ENCODE data around the gene PATJ. TPM values are rescaled to one million over a fixed set of nuclear protein-coding genes. Genes with fewer than 3 reads are reported as not detected.

PATJ gene
- total and polyA plus RNA-seq, 8 donors = 9.1 to 195 (median 68.0) TPM

DNA sequence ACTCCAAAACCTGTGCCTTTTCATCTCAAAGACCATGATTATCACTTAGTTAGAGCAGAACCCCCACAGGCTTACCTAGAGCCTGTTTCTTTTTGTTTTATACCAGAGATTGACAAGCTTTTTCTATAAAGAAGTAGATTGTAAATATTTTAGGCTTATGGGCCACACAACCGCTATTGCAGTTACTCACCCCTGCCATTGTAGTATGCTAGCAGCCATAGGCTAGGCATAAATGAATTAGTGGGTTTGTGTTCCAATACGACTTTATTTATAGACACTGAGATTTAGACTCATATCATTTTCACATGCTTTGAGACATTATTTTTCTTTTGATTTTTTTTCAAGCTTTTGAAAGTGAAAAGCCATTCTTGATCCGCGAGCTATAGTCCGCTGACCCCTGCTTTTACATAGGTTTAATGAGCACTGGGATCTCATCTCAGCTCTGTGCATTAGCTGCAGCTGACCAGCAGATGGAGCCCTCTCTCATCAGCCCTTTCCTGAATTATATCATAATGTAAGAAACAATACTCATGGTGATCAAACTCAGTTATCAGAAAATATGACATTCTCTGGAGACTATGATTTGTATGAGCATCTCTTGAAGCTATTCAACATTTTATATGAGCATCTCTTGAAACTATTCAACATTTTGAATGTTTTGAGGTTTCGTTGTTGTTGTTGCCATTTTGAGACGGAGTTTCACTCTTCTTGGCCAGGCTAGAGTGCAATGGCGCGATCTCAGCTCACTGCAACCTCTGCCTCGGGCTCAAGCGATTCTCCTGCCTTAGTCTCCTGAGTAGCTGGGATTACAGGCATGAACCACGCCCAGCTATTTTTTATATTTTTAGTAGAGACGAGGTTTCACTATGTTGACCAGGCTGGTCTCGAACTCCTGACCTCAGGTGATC, 340.4 kb downstream of the PATJ start:
- WGBS, 5 donors = 80 to 87% (median 82%) methylated on average over 14 of the region's 14 CpGs
- Histone ChIP-seq H3K36me3 (peaks cover 0 to 58% (median 48%) of the 10 kb centered on the region in 4 donors), H3K4me1 (peaks cover 0 to 4% (median 0%) of the 10 kb centered on the region in 4 donors), H3K4me3 (no peak overlapping the region), H3K27ac (no peak overlapping the region), H3K27me3 (no peaks in the 10 kb centered on the region), H3K9me3 (no peaks in the 10 kb centered on the region)
- TF ChIP-seq, protein P1, sequence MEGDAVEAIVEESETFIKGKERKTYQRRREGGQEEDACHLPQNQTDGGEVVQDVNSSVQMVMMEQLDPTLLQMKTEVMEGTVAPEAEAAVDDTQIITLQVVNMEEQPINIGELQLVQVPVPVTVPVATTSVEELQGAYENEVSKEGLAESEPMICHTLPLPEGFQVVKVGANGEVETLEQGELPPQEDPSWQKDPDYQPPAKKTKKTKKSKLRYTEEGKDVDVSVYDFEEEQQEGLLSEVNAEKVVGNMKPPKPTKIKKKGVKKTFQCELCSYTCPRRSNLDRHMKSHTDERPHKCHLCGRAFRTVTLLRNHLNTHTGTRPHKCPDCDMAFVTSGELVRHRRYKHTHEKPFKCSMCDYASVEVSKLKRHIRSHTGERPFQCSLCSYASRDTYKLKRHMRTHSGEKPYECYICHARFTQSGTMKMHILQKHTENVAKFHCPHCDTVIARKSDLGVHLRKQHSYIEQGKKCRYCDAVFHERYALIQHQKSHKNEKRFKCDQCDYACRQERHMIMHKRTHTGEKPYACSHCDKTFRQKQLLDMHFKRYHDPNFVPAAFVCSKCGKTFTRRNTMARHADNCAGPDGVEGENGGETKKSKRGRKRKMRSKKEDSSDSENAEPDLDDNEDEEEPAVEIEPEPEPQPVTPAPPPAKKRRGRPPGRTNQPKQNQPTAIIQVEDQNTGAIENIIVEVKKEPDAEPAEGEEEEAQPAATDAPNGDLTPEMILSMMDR (IDR thresholded peaks at IDR 0.05) = peak in 5 of 7 experiments; percentile 20 to 77 (median 70)
- no peak for TF ChIP-seq POLR2AphosphoS5 (IDR thresholded peaks at IDR 0.05)
- TF ChIP-seq EP300 (IDR thresholded peaks at IDR 0.05) = no peak
- TF ChIP-seq POLR2A (IDR thresholded peaks at IDR 0.05) = no peak
- intact Hi-C loops (cut with DNase I; ENCODE audit: low total_unique reads) = no loop called here
- peak; percentile 34 to 68 for DNase-seq

DNA sequence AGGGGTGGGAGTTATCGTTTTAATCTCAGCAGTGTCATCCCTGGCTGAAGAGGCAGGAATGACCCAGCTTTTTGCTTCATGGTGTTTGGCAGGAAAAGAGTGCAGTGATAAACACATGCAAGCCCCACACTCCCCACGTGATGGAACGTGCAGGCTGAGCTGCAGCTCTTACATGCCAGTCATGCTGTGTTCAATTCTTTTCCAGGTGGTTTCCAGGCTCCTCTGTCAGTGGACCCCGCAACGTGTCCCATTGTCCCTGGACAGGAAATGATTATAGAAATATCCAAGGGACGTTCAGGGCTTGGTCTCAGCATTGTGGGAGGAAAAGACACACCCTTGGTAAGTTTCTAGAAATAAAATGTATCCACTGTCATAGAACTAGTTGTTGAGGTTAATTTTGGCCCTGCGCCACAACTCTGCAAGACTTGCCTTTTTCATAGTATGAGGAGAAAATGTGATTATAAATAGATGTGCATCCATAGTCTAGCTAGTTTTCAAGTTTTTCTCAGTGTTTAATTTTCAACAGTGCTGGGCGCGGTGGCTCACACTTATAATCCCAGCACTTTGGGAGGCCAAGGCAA, 342.1 kb downstream of the PATJ start:
- peak in 1 of 2 donors; percentile 47 for DNase-seq
- intact Hi-C loops (cut with DNase I; ENCODE audit: low total_unique reads) = no loop called here
- Histone ChIP-seq H3K36me3 (peaks cover 0 to 59% (median 55%) of the 10 kb centered on the region in 4 donors), H3K4me1 (peaks cover 0 to 4% (median 0%) of the 10 kb centered on the region in 4 donors), H3K4me3 (no peak overlapping the region), H3K27ac (no peak overlapping the region), H3K9me3 (no peaks in the 10 kb centered on the region), H3K27me3 (no peaks in the 10 kb centered on the region)
- TF ChIP-seq POLR2AphosphoS5 (IDR thresholded peaks at IDR 0.05) (no peak), EP300 (IDR thresholded peaks at IDR 0.05) (no peak), POLR2A (IDR thresholded peaks at IDR 0.05) (no peak)
- TF ChIP-seq, protein P1 (IDR thresholded peaks at IDR 0.05) = no peak
- 66 to 78% (median 74%) methylated on average over 9 of the region's 9 CpGs for WGBS, 5 donors

DNA sequence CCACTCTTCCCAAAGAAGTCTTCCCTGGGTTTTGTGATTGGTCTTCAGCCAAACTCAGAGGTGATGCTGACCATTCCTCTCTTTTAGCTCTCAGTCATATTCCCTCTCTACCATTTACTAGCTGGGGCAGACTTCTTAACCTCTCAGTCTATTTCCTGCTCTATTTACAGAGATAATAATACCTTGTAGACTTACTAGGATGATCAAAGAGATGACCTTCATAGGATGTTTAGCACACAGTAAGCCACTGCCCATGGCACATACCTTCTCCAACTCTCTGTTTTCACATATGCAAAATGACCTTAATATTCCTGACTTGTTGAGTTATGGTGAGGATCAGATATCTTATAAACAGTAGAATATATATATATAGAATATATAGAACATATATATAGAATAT, 346.2 kb downstream of the PATJ start:
- intact Hi-C loops (cut with DNase I; ENCODE audit: low total_unique reads) = no loop called here
- Histone ChIP-seq H3K4me3 (no peak overlapping the region), H3K9me3 (no peaks in the 10 kb centered on the region), H3K36me3 (peaks cover 0 to 46% (median 37%) of the 10 kb centered on the region in 4 donors), H3K4me1 (peaks cover 0 to 4% (median 0%) of the 10 kb centered on the region in 4 donors), H3K27me3 (no peaks in the 10 kb centered on the region), H3K27ac (no peak overlapping the region)
- TF ChIP-seq POLR2A (IDR thresholded peaks at IDR 0.05) (no peak), EP300 (IDR thresholded peaks at IDR 0.05) (no peak), POLR2AphosphoS5 (IDR thresholded peaks at IDR 0.05) (no peak)
- TF ChIP-seq, protein P1 (IDR thresholded peaks at IDR 0.05) = no peak
- DNase-seq = no peak

DNA sequence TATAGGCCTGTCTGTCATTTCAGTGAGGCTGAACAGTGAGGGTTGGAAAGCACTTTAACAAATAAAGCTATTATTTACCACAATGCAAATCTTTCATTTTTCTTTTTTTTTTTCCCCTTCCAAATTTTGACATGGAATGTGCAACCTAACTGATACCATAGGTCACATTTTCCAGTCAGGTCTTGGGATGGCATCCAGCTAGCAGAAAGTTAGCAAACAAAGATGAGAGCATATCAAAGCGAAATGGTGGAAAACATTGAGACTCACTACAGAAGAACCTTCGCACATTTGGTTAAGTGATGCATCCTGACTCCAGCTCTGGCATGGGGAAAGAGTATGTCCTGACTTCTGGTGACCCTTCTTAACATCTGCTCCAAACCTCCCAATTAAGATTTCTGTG, 347.3 kb downstream of the PATJ start:
- H3K9me3 ChIP-seq = no peaks in the 10 kb centered on the region
- TF ChIP-seq POLR2AphosphoS5 (IDR thresholded peaks at IDR 0.05) = no peak
- no peak for TF ChIP-seq POLR2A (IDR thresholded peaks at IDR 0.05)
- TF ChIP-seq, protein P1 (IDR thresholded peaks at IDR 0.05) = no peak
- TF ChIP-seq EP300 (IDR thresholded peaks at IDR 0.05) = no peak
- H3K4me3 ChIP-seq = no peak overlapping the region
- no peaks in the 10 kb centered on the region for H3K27me3 ChIP-seq
- intact Hi-C loops (cut with DNase I; ENCODE audit: low total_unique reads) = no loop called here
- H3K36me3 ChIP-seq = peaks cover 0 to 40% (median 33%) of the 10 kb centered on the region in 4 donors
- H3K27ac ChIP-seq = no peak overlapping the region
- no peak for DNase-seq
- 90 to 98% (median 96%) methylated on average over 2 of the region's 2 CpGs for WGBS, 5 donors
- H3K4me1 ChIP-seq = no peaks in the 10 kb centered on the region

Measured in stomach (tissue), 9 donors.